ENCODE measurements around the gene COL27A1. TPM values are rescaled to one million over a fixed set of nuclear protein-coding genes. Genes with fewer than 3 reads are reported as not detected.

Gene COL27A1
- total and polyA plus RNA-seq, 2 donors from 2014 or later: 13.6 to 45.6 TPM

DNA sequence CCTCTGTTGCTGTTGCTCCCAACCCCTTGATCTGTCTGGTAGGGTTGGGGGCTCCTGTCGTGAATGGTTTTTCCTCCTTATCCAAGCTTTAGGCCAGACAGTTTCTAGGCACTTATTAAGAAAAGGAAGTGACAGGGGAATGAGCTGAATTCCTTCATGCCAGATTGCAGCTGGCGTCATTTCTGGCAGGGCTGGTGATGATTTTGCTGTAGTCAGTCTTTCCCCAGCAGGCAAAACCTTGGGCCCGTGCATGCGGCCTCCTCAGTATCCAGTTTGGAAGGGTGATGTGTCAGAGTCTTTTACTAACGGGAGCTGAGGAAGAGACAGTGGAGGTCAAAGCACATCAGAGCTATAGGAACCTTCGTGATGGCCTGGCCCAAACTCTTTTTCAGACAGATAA is 58.8 kb downstream of the COL27A1 start:
- no peak for DNase-seq
- FAIRE-seq: no peak
- Histone ChIP-seq H3K27me3 (ENCODE audit: control insufficient read depth, insufficient read depth, low read length) (no peaks in the 10 kb centered on the region), H3K4me1 (ENCODE audit: control insufficient read depth in 2 of 3, insufficient read depth in 2 of 3, low read depth in 1 of 3, low read length in 3 of 3) (peaks cover 0 to 27% (median 9%) of the 10 kb centered on the region in 3 donors), H3K27ac (ENCODE audit: low read depth in 2 of 2, low read length in 2 of 2) (no peak overlapping the region), H3K36me3 (ENCODE audit: control insufficient read depth in 2 of 3, insufficient read depth in 3 of 3, low read length in 3 of 3) (peaks cover 0 to 2% (median 0%) of the 10 kb centered on the region in 3 donors), H3K4me3 (ENCODE audit: low read length in 3 of 3) (no peak overlapping the region), H3K9ac (ENCODE audit: low read length in 3 of 3) (no peak overlapping the region), H3K9me3 (ENCODE audit: control insufficient read depth in 2 of 3, insufficient read depth in 1 of 3, low read length in 3 of 3) (no peaks in the 10 kb centered on the region)
- intact Hi-C loops (cut with DNase I): no loop called here
- TF ChIP-seq, protein P1, sequence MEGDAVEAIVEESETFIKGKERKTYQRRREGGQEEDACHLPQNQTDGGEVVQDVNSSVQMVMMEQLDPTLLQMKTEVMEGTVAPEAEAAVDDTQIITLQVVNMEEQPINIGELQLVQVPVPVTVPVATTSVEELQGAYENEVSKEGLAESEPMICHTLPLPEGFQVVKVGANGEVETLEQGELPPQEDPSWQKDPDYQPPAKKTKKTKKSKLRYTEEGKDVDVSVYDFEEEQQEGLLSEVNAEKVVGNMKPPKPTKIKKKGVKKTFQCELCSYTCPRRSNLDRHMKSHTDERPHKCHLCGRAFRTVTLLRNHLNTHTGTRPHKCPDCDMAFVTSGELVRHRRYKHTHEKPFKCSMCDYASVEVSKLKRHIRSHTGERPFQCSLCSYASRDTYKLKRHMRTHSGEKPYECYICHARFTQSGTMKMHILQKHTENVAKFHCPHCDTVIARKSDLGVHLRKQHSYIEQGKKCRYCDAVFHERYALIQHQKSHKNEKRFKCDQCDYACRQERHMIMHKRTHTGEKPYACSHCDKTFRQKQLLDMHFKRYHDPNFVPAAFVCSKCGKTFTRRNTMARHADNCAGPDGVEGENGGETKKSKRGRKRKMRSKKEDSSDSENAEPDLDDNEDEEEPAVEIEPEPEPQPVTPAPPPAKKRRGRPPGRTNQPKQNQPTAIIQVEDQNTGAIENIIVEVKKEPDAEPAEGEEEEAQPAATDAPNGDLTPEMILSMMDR (IDR thresholded peaks at IDR 0.05; ENCODE audit: borderline replicate concordance, extremely low read depth, insufficient read depth): no peak

DNA sequence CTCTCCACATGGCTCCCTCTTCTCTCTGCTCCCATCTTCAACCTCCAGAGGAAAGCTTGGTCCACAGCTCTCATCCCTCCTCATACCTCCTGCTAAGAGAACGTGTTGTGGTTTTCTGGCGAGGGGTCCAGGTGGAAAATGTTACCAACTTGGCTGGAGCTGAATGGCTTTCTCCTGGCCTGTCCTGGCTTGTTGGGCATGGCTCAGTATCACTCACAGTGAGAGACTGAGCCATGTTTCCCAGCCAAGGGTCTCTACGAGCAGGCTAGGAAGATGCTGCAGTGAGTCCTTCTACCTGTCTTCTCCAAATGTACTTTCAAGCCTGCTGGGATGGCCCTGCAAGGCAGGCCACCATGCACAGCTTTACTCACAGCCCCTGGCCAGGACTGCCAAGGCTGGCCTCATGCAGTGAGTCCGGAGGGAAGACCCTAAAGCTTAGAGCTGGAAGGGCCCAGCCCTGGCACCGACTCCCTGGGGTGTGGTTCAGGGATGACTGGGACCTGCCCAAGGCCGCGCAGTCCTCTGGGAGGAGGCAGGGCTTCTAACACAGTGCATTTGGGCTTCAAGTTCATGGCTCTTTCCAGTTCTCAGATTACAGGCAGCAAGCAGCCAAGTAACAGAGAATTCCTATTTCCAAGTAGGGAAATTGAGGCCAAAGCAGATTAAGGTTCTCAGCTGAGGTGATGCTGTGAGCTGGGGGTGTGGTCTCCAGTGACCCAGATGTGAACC is 59.5 kb downstream of the COL27A1 start:
- TF ChIP-seq, protein P1 (IDR thresholded peaks at IDR 0.05; ENCODE audit: borderline replicate concordance, extremely low read depth, insufficient read depth): no peak
- no peaks in the 10 kb centered on the region for H3K9me3 ChIP-seq (ENCODE audit: control insufficient read depth in 2 of 3, insufficient read depth in 1 of 3, low read length in 3 of 3)
- DNase-seq (no peak), FAIRE-seq (no peak)
- peaks cover 0 to 5% (median 0%) of the 10 kb centered on the region in 3 donors for H3K36me3 ChIP-seq (ENCODE audit: control insufficient read depth in 2 of 3, insufficient read depth in 3 of 3, low read length in 3 of 3)
- no peaks in the 10 kb centered on the region for H3K27me3 ChIP-seq (ENCODE audit: control insufficient read depth, insufficient read depth, low read length)
- no peak overlapping the region for H3K4me3 ChIP-seq (ENCODE audit: low read length in 3 of 3)
- H3K4me1 ChIP-seq (ENCODE audit: control insufficient read depth in 2 of 3, insufficient read depth in 2 of 3, low read depth in 1 of 3, low read length in 3 of 3): peaks cover 0 to 27% (median 9%) of the 10 kb centered on the region in 3 donors
- H3K9ac ChIP-seq (ENCODE audit: low read length in 3 of 3): no peak overlapping the region
- intact Hi-C loops (cut with DNase I): no loop called here
- no peak overlapping the region for H3K27ac ChIP-seq (ENCODE audit: low read depth in 2 of 2, low read length in 2 of 2)

DNA sequence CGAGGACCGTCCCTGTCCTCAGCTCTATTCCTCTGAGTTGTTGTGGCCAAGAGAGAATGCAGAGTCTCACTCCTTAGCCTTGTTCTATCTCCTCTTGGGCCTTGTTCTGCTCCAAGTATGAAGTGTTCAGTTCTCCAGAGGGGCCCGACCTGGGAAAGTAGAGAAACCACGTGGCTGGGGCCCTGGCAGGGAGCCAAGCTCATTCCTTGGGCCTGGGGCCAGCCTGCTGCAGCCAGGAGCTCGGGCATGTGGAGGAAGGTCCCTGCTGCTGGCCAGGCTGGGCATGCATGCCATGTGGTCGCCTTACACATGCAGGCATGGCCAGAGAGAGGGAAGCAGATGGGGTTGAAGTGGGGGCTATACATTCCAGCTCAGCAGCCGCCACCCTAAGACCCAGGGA is 60.7 kb downstream of the COL27A1 start:
- intact Hi-C loops (cut with DNase I): no loop called here
- no peak for FAIRE-seq
- peak overlapping the region in 1 of 3 donors; percentile 62 for H3K9ac ChIP-seq (ENCODE audit: low read length in 3 of 3)
- H3K4me3 ChIP-seq (ENCODE audit: low read length in 3 of 3): no peak overlapping the region
- DNase-seq: peak in 4 of 5 donors; percentile 83 to 90 (median 86)
- H3K27ac ChIP-seq (ENCODE audit: low read depth in 2 of 2, low read length in 2 of 2): no peak overlapping the region
- H3K4me1 ChIP-seq (ENCODE audit: control insufficient read depth in 2 of 3, insufficient read depth in 2 of 3, low read depth in 1 of 3, low read length in 3 of 3): peaks cover 0 to 27% (median 9%) of the 10 kb centered on the region in 3 donors
- TF ChIP-seq, protein P1 (IDR thresholded peaks at IDR 0.05; ENCODE audit: borderline replicate concordance, extremely low read depth, insufficient read depth): no peak
- no peaks in the 10 kb centered on the region for H3K27me3 ChIP-seq (ENCODE audit: control insufficient read depth, insufficient read depth, low read length)
- H3K9me3 ChIP-seq (ENCODE audit: control insufficient read depth in 2 of 3, insufficient read depth in 1 of 3, low read length in 3 of 3): no peaks in the 10 kb centered on the region
- H3K36me3 ChIP-seq (ENCODE audit: control insufficient read depth in 2 of 3, insufficient read depth in 3 of 3, low read length in 3 of 3): peaks cover 0 to 11% (median 0%) of the 10 kb centered on the region in 3 donors

Data from kidney (tissue), 14 donors.